ENCODE results near the gene EXOC6. TPM values are rescaled to one million over a fixed set of nuclear protein-coding genes. Genes with fewer than 3 reads are reported as not detected.

EXOC6 gene
- total and polyA plus RNA-seq, 10 of the 15 experiments (the other 5 are each of a cell fraction or from before 2014, with no cell fraction given): 7.6 to 53.8 (median 13.3) TPM

DNA sequence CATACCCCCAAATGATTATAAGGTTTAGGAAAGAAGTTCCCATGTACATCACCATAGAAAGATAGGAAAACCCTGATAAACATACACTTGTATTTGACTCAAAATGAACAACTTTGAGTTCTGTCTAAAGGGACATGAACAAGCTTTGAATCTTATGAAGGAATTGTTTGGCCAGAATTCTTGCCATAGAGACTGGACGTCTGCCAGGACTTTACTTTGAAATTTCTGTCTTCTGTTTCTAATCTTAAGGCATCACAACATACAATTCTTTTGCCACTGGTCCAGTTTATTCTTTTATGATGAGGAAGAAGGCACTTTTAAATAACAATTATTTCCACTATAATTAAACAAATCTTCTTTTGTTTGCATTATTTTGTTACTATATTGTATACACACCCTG is 186.1 kb downstream of the EXOC6 start (continued):
- no peak for TF ChIP-seq ZBTB40 (IDR thresholded peaks at IDR 0.05; ENCODE audit: borderline replicate concordance)
- no peak for TF ChIP-seq CBX3 (IDR thresholded peaks at IDR 0.05; ENCODE audit: borderline replicate concordance, low read depth)
- TF ChIP-seq, protein P1, sequence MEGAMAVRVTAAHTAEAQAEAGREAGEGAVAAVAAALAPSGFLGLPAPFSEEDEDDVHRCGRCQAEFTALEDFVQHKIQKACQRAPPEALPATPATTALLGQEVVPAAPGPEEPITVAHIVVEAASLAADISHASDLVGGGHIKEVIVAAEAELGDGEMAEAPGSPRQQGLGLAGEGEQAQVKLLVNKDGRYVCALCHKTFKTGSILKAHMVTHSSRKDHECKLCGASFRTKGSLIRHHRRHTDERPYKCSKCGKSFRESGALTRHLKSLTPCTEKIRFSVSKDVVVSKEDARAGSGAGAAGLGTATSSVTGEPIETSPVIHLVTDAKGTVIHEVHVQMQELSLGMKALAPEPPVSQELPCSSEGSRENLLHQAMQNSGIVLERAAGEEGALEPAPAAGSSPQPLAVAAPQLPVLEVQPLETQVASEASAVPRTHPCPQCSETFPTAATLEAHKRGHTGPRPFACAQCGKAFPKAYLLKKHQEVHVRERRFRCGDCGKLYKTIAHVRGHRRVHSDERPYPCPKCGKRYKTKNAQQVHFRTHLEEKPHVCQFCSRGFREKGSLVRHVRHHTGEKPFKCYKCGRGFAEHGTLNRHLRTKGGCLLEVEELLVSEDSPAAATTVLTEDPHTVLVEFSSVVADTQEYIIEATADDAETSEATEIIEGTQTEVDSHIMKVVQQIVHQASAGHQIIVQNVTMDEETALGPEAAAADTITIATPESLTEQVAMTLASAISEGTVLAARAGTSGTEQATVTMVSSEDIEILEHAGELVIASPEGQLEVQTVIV (IDR thresholded peaks at IDR 0.05; ENCODE audit: borderline replicate concordance, partially characterized antibody): no peak
- no peak for TF ChIP-seq MEF2B (IDR thresholded peaks at IDR 0.05; ENCODE audit: partially characterized antibody, poor library complexity, severe bottlenecking)
- TF ChIP-seq GABPA (IDR thresholded peaks at IDR 0.05; ENCODE audit: low read depth): no peak
- TF ChIP-seq HDAC2 (IDR thresholded peaks at IDR 0.05): no peak
- TF ChIP-seq EZH2 (IDR thresholded peaks at IDR 0.05; ENCODE audit: borderline replicate concordance, control insufficient read depth, low read depth, low read length): no peak
- no peak for TF ChIP-seq RAD21 (IDR thresholded peaks at IDR 0.05; ENCODE audit: insufficient read depth, low read depth, low read length)
- TF ChIP-seq SPI1 (IDR thresholded peaks at IDR 0.05; ENCODE audit: borderline replicate concordance, insufficient read depth, low read depth, low read length): no peak
- TF ChIP-seq POU2F2 (IDR thresholded peaks at IDR 0.05; ENCODE audit: borderline replicate concordance, low read depth, low read length): no peak
- TF ChIP-seq, protein P2, sequence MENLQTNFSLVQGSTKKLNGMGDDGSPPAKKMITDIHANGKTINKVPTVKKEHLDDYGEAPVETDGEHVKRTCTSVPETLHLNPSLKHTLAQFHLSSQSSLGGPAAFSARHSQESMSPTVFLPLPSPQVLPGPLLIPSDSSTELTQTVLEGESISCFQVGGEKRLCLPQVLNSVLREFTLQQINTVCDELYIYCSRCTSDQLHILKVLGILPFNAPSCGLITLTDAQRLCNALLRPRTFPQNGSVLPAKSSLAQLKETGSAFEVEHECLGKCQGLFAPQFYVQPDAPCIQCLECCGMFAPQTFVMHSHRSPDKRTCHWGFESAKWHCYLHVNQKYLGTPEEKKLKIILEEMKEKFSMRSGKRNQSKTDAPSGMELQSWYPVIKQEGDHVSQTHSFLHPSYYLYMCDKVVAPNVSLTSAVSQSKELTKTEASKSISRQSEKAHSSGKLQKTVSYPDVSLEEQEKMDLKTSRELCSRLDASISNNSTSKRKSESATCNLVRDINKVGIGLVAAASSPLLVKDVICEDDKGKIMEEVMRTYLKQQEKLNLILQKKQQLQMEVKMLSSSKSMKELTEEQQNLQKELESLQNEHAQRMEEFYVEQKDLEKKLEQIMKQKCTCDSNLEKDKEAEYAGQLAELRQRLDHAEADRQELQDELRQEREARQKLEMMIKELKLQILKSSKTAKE (IDR thresholded peaks at IDR 0.05; ENCODE audit: low read depth, poor library complexity, severe bottlenecking): no peak
- TF ChIP-seq SREBF1 (IDR thresholded peaks at IDR 0.05; ENCODE audit: low read length): no peak
- no peak for TF ChIP-seq SREBF2 (IDR thresholded peaks at IDR 0.05; ENCODE audit: low read length)
